Bronchial epithelial cell (primary cell): ENCODE data around the gene ABT1. TPM values are rescaled to one million over a fixed set of nuclear protein-coding genes. Genes with fewer than 3 reads are reported as not detected.

Source experiments
- DNase-seq: peaks from one replicate; pipeline ENCODE4 v3.0.0-alpha.2; 2010; ENCODE audit warnings: low read depth
- FAIRE-seq: peaks from 2 replicates; lab custom pipeline; 2011; peaks lifted over from hg19 to GRCh38; lab: Jason Lieb, UNC
- H3K27me3 ChIP-seq: 2 replicates; pipeline ENCODE4 v1.5.1; 2011; ENCODE audit warnings: low read length; ENCODE audit not compliant: control insufficient read depth, insufficient read depth
- H3K36me3 ChIP-seq: 2 replicates; pipeline ENCODE4 v1.5.1; 2011; ENCODE audit warnings: low read length; ENCODE audit not compliant: control insufficient read depth, insufficient read depth
- H3K4me3 ChIP-seq: 2 replicates; pipeline ENCODE4 v1.5.1; 2011; ENCODE audit warnings: mild to moderate bottlenecking, low read depth, low read length, control low read depth
- total RNA-seq: library from RNA; depleted of rRNA; stranded (reverse); fragments of >200 nt; gene quantifications from 2 replicates; pipeline ENCODE4 v1.2.1, GENCODE V29; 2014
- TF ChIP-seq, protein P1 (sequence below): IDR thresholded peaks from 2 replicates; pipeline ENCODE4 v1.5.1; 2011; ENCODE audit warnings: mild to moderate bottlenecking, moderate library complexity, low read length, control low read depth, inconsistent platforms; ENCODE audit not compliant: insufficient read depth, severe bottlenecking

ABT1 gene
- total RNA-seq, 1 donor from 2014 or later, result 16.8 TPM

- peak overlapping the region; percentile 64 for H3K4me3 ChIP-seq
- TF ChIP-seq, protein P1, sequence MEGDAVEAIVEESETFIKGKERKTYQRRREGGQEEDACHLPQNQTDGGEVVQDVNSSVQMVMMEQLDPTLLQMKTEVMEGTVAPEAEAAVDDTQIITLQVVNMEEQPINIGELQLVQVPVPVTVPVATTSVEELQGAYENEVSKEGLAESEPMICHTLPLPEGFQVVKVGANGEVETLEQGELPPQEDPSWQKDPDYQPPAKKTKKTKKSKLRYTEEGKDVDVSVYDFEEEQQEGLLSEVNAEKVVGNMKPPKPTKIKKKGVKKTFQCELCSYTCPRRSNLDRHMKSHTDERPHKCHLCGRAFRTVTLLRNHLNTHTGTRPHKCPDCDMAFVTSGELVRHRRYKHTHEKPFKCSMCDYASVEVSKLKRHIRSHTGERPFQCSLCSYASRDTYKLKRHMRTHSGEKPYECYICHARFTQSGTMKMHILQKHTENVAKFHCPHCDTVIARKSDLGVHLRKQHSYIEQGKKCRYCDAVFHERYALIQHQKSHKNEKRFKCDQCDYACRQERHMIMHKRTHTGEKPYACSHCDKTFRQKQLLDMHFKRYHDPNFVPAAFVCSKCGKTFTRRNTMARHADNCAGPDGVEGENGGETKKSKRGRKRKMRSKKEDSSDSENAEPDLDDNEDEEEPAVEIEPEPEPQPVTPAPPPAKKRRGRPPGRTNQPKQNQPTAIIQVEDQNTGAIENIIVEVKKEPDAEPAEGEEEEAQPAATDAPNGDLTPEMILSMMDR, result no peak
- no peaks in the 10 kb centered on the region for H3K36me3 ChIP-seq
- no peaks in the 10 kb centered on the region for H3K27me3 ChIP-seq
- peak; percentile 94 for DNase-seq
- no peak for FAIRE-seq
These were observed 25.0 kb upstream of the ABT1 start for GRCh38 chr6:26571592-26572296.

- peak; percentile 46 for DNase-seq
- Histone ChIP-seq H3K36me3 (no peaks in the 10 kb centered on the region), H3K27me3 (no peaks in the 10 kb centered on the region), H3K4me3 (no peak overlapping the region)
- TF ChIP-seq, protein P1, result no peak
- FAIRE-seq, result no peak
These were observed 21.2 kb upstream of the ABT1 start for GRCh38 chr6:26575494-26575939.

DNA sequence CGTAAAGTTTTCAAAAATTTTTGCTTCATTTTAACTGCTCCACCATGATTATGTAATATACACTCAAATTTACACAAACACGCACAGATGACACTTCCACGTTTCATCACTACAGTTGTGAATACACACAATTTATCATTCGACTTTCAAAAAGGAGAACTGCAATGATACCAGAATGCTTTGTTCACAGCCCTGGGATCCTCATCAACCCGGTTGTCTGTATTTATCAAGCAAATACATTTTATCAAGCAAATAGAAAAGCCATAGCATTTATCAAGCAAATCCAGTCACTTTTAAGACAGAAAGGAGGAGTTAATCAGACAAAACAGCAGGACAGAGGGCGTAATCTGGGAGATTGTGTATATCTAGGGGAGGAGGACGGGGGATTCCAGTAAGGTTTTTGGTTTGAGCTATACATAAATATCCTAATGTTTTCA lies 20.3 kb upstream of the ABT1 start:
- no peaks in the 10 kb centered on the region for H3K27me3 ChIP-seq
- no peak overlapping the region for H3K4me3 ChIP-seq
- TF ChIP-seq, protein P1, result no peak
- no peaks in the 10 kb centered on the region for H3K36me3 ChIP-seq
- no peak for DNase-seq
- FAIRE-seq, result no peak

GRCh38 chr6:26576929-26577719 lies 19.6 kb upstream of the ABT1 start:
- Histone ChIP-seq H3K4me3 (peak overlapping the region; percentile 8), H3K27me3 (no peaks in the 10 kb centered on the region), H3K36me3 (no peaks in the 10 kb centered on the region)
- TF ChIP-seq, protein P1, result no peak
- DNase-seq (peak; percentile 74), FAIRE-seq (no peak)

DNA sequence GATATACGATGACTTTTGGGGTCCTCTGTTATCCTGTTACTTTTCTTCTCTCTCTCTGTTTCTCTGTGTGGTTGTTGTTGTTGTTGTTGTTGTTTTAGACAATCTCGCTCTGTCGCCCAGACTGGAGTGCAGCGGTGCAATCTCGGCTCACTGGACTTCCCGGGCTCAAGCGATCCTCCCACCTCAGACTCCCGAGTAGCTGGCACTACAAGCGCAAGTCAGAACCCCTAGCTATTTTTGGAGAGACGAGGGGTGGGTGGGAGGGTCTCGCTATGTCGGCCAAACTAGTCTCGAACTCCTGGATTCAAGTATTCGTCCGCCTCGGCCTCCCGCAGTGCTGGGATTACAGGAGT lies 19.1 kb upstream of the ABT1 start:
- Histone ChIP-seq H3K4me3 (peak overlapping the region; percentile 8), H3K27me3 (no peaks in the 10 kb centered on the region), H3K36me3 (no peaks in the 10 kb centered on the region)
- DNase-seq, result no peak
- TF ChIP-seq, protein P1, result no peak
- no peak for FAIRE-seq
